Ovary (tissue), 3 donors: ENCODE results near the gene GUCA1C.

Source experiments
- CTCF ChIP-seq, 3 donors: fragments of 450-650 bp in 2 of 3; fragments of 200-600 bp in 1 of 3; IDR thresholded peaks; one replicate each; pipeline versions ENCODE4 v1.5.1 to v1.8.0; 2016 to 2022; ENCODE audit warnings: antibody characterized with exemption in 3 of 3, mild to moderate bottlenecking in 1 of 3
- EP300 ChIP-seq: sonication (generic); formaldehyde crosslinking; IDR thresholded peaks from one replicate; pipeline ENCODE4 v1.6.1; 2017; ENCODE audit warnings: antibody characterized with exemption
- POLR2A ChIP-seq: fragments of 450-650 bp; IDR thresholded peaks from one replicate; pipeline ENCODE4 v1.6.1; 2017; ENCODE audit warnings: antibody characterized with exemption, mild to moderate bottlenecking, moderate library complexity
- donor health status: DM: no; HTN: no; CAD: no.

DNA sequence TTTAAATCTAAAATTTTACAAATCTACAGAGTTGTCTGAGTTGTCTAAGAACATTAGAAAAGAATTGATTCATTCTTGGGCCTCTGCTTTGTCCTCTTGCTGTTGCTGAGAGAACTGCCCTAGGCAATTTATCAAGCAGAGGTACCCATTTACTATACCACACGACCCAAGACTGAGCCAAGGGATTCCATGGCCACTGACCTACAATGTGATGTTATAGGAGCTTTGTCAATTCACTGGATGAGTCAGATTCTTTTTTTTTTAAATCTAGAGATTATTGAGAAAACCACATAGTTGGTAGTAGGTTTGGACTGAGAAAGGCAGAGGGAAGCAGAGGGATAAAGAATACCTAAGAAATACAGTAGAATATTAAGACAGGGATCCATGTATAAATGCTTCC lies 75.8 kb downstream of the GUCA1C start:
- TF ChIP-seq CTCF (IDR thresholded peaks at IDR 0.05) (no peak), EP300 (no peak), POLR2A (no peak)
